DMS 273 (cell line): ENCODE data around the gene NNAT.

Experiments
- DNase-seq: peaks from one replicate; lab custom pipeline; 2025; ENCODE audit not compliant: unreplicated experiment; lab: John Stamatoyannopoulos, UW

NNAT gene

GRCh38 chr20:37523911-37524700 is 3.1 kb downstream of the NNAT start:
- DNase-seq, result no peak

- no peak for DNase-seq
Observed at GRCh38 chr20:37524859-37525708, 4.0 kb downstream of the NNAT start.

- DNase-seq, result no peak
Observed at GRCh38 chr20:37525810-37526209, 4.8 kb downstream of the NNAT start.

GRCh38 chr20:37526238-37526838 is 5.3 kb downstream of the NNAT start:
- DNase-seq, result peak; percentile 74

GRCh38 chr20:37526839-37527637 is 6.0 kb downstream of the NNAT start:
- DNase-seq, result peak; percentile 49

- DNase-seq, result peak; percentile 96
Observed at GRCh38 chr20:37527638-37528445, 6.8 kb downstream of the NNAT start, which contains the start of gene BLCAP. BLCAP (minus strand) TSS chr20:37527876; CDS start chr20:37519174, 8,702 bp downstream.

GRCh38 chr20:37528446-37529213 is 7.6 kb downstream of the NNAT start:
- DNase-seq, result no peak

- no peak for DNase-seq
Observed at GRCh38 chr20:37529214-37529967, 8.3 kb downstream of the NNAT start.

GRCh38 chr20:37529968-37530600 is 9.0 kb downstream of the NNAT start:
- DNase-seq, result no peak

GRCh38 chr20:37530696-37531095 is 9.6 kb downstream of the NNAT start:
- DNase-seq, result no peak

GRCh38 chr20:37531856-37532255 is 10.8 kb downstream of the NNAT start:
- no peak for DNase-seq

GRCh38 chr20:37533154-37533715 is 12.2 kb downstream of the NNAT start:
- DNase-seq, result no peak

GRCh38 chr20:37534401-37535157 is 13.5 kb downstream of the NNAT start:
- DNase-seq, result peak; percentile 90

- DNase-seq, result no peak
Observed at GRCh38 chr20:37535443-37536132, 14.5 kb downstream of the NNAT start.

- DNase-seq, result no peak
Observed at GRCh38 chr20:37537505-37537904, 16.5 kb downstream of the NNAT start.

- DNase-seq, result peak; percentile 26
Observed at GRCh38 chr20:37538003-37538402, 17.0 kb downstream of the NNAT start.
